Parathyroid adenoma (tissue), 2 donors: ENCODE data around the gene GBP1.
"Not testable (repeated sequence)": the region's sequence is repeated elsewhere in the genome, so short reads cannot be mapped to it uniquely, and the experiment has no call there.

ENCODE experiments used
- H2AFZ ChIP-seq: fragments of 300-600 bp; sonication (generic); one replicate; pipeline ENCODE4 v1.7.0; 2017; ENCODE audit warnings: antibody characterized with exemption, mild to moderate bottlenecking
- H3K27ac ChIP-seq: fragments of 300-600 bp; sonication (generic); one replicate; pipeline ENCODE4 v1.7.0; 2017
- H3K27me3 ChIP-seq: fragments of 300-600 bp; sonication (generic); one replicate; pipeline ENCODE4 v1.7.0; 2017; ENCODE audit warnings: low read length; ENCODE audit not compliant: control insufficient read depth, insufficient read depth
- H3K36me3 ChIP-seq: fragments of 300-600 bp; sonication (generic); one replicate; pipeline ENCODE4 v1.7.0; 2017; ENCODE audit warnings: low read length; ENCODE audit not compliant: control insufficient read depth, insufficient read depth
- H3K4me1 ChIP-seq: fragments of 300-600 bp; sonication (generic); one replicate; pipeline ENCODE4 v1.7.0; 2017; ENCODE audit warnings: control low read depth
- H3K4me2 ChIP-seq: fragments of 300-600 bp; sonication (generic); one replicate; pipeline ENCODE4 v1.7.0; 2017; ENCODE audit warnings: low read length
- H3K4me3 ChIP-seq: fragments of 300-600 bp; sonication (generic); one replicate; pipeline ENCODE4 v1.7.0; 2017; ENCODE audit warnings: low read depth, low read length
- H3K79me2 ChIP-seq: fragments of 300-600 bp; sonication (generic); one replicate; pipeline ENCODE4 v1.7.0; 2017; ENCODE audit warnings: control low read depth
- H3K9ac ChIP-seq: fragments of 300-600 bp; sonication (generic); one replicate; pipeline ENCODE4 v1.7.0; 2017; ENCODE audit warnings: mild to moderate bottlenecking
- H3K9me3 ChIP-seq: fragments of 300-600 bp; sonication (generic); one replicate; pipeline ENCODE4 v1.7.0; 2017; ENCODE audit warnings: low read length; ENCODE audit not compliant: control insufficient read depth
- TF ChIP-seq, protein P1 (sequence below): fragments of 300-600 bp; sonication (generic); IDR thresholded peaks from one replicate; pipeline ENCODE4 v1.7.0; 2017; ENCODE audit warnings: antibody characterized with exemption, mild to moderate bottlenecking
- donor health status: primary hyperparathyroidism.

GBP1 gene

DNA sequence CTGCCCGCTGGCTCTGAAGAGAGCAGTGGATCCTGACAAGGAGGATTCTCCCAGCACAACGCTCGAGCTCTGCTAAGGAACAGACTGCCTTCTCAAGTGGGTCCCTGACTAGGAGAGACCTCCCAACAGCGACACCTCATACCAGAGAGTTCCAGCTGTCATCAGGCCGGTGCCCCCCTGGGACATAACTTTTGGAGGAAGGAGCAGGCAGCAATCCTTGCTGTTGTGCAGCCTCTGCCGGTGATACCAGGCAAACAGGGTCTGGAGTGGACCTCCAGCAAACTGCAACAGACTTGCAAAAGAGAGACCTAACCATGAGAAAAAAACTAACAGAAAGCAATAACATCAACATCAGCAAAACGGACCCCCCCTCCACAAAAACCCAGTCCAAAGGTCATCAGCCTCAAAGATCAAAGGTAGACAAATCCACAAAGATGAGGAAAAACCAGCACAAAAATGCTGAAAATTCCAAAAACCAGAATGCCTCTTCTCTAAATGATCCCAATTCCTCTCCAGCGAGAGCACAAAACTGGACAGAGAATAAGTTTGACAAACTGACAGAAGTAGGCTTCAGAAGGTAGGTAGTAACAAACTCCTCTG lies 7.6 kb upstream of the GBP1 start:
- TF ChIP-seq, protein P1, sequence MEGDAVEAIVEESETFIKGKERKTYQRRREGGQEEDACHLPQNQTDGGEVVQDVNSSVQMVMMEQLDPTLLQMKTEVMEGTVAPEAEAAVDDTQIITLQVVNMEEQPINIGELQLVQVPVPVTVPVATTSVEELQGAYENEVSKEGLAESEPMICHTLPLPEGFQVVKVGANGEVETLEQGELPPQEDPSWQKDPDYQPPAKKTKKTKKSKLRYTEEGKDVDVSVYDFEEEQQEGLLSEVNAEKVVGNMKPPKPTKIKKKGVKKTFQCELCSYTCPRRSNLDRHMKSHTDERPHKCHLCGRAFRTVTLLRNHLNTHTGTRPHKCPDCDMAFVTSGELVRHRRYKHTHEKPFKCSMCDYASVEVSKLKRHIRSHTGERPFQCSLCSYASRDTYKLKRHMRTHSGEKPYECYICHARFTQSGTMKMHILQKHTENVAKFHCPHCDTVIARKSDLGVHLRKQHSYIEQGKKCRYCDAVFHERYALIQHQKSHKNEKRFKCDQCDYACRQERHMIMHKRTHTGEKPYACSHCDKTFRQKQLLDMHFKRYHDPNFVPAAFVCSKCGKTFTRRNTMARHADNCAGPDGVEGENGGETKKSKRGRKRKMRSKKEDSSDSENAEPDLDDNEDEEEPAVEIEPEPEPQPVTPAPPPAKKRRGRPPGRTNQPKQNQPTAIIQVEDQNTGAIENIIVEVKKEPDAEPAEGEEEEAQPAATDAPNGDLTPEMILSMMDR = peak; percentile 19
- H3K36me3 ChIP-seq = not testable (repeated sequence)

DNA sequence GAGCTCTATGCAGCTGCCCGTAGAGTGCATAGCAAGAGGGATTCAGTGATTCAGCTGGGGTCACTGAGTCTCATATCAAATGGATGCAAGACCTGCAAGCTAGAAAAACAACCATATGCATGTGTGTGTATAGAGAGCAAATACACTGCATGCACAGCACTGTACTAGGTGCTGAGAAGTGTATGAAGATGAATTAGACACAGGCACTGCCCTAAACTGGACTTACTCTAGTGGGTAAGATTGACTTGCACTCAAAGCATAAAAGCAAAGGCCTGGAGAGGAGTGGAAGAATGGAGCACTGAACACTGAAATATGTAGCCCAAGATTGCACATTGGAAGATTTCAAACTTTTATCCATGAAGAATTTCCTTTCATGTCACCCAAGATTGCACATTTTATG lies 5.5 kb upstream of the GBP1 start:
- Histone ChIP-seq H3K79me2 (no peaks in the 10 kb centered on the region), H3K4me1 (peaks cover 4% of the 10 kb centered on the region), H3K9me3 (no peaks in the 10 kb centered on the region), H3K9ac (no peak overlapping the region), H3K27ac (no peak overlapping the region), H3K27me3 (no peaks in the 10 kb centered on the region), H3K4me2 (no peak overlapping the region), H2AFZ (peak overlapping the region; percentile 44), H3K36me3 (no peaks in the 10 kb centered on the region), H3K4me3 (no peak overlapping the region)
- TF ChIP-seq, protein P1 = no peak

More for the DNA sequence above, 7.6 kb upstream of the GBP1 start:
- H3K79me2 ChIP-seq, H3K4me1 ChIP-seq, H3K9me3 ChIP-seq, H3K27ac ChIP-seq, H3K4me3 ChIP-seq, H3K4me2 ChIP-seq, H3K9ac ChIP-seq, H3K27me3 ChIP-seq: not testable (repeated sequence)
- H2AFZ ChIP-seq = peak overlapping the region; percentile 42

DNA sequence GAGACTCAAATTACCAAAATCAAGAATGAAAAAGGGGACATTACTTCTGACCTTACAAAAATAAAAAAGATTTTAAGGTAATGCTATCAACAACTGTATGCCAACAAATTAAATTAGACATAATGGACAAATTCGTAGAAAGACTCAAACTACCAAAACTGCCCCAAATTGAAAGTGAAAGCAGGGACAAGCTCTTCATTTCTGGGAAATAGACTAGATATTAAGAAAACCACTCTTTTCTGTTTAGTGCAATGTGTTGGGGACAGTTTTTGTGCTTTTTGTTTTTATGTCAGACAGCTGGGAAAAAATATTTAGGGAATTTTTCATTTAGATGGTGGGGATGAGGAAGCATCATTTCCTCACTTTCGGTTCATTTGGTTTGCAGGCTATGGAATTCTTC lies 4.9 kb upstream of the GBP1 start:
- no peaks in the 10 kb centered on the region for H3K79me2 ChIP-seq
- H3K9me3 ChIP-seq = no peaks in the 10 kb centered on the region
- peaks cover 5% of the 10 kb centered on the region for H3K4me1 ChIP-seq
- TF ChIP-seq, protein P1 = no peak
- no peak overlapping the region for H3K9ac ChIP-seq
- no peak overlapping the region for H3K4me2 ChIP-seq
- no peaks in the 10 kb centered on the region for H3K27me3 ChIP-seq
- peak overlapping the region; percentile 48 for H3K27ac ChIP-seq
- H3K36me3 ChIP-seq = no peaks in the 10 kb centered on the region
- peak overlapping the region; percentile 19 for H3K4me3 ChIP-seq
- peak overlapping the region; percentile 61 for H2AFZ ChIP-seq

DNA sequence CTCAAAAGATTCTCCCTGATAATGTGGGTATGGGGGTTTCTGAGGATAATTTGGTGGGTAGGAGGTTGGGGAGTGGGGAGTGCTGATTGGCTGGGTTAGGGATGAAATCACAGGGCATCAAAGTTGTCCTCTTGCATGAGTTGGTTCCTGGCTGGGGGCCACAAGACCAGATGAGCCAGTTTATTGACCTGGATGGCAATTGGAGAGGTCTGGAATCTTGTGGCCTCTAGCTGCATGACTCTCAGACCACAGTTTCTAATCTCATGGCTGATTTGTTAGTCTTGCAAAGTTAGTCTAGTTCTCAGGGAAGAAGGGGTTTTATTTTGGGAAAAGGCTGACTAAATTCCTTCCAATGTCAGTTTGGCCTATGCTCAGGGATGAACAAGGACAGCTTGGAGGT lies 3.3 kb upstream of the GBP1 start:
- peaks cover 8% of the 10 kb centered on the region for H3K4me1 ChIP-seq
- H3K9me3 ChIP-seq = no peaks in the 10 kb centered on the region
- peak overlapping the region; percentile 53 for H2AFZ ChIP-seq
- H3K36me3 ChIP-seq = no peaks in the 10 kb centered on the region
- peak overlapping the region; percentile 55 for H3K27ac ChIP-seq
- no peaks in the 10 kb centered on the region for H3K79me2 ChIP-seq
- no peak overlapping the region for H3K9ac ChIP-seq
- no peaks in the 10 kb centered on the region for H3K27me3 ChIP-seq
- H3K4me2 ChIP-seq = no peak overlapping the region
- H3K4me3 ChIP-seq = no peak overlapping the region
- TF ChIP-seq, protein P1 = no peak

DNA sequence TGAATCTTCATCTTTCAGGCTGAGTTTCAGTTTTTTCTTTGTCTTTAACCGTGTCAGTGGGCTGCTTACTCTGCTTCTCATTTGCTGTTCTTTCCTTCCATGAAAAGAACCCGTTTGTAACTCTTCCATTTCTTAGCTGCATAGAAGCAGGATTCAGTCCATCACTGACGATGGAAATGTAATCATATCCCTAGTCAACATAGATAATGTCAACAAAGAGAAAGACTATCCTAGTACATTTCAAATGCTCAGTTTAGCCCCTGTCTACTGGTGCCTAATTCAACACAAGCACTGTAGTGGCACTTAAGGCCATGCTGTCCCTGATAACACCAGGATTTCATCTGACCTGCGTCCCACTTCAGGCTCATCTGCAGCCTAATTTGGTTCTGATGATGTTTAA lies 376 bp downstream of the GBP1 start:
- TF ChIP-seq, protein P1 = no peak
- peaks cover 9% of the 10 kb centered on the region for H3K4me1 ChIP-seq
- no peaks in the 10 kb centered on the region for H3K27me3 ChIP-seq
- no peaks in the 10 kb centered on the region for H3K79me2 ChIP-seq
- H3K9ac ChIP-seq = peak overlapping the region; percentile 40
- H3K4me2 ChIP-seq = peak overlapping the region; percentile 75
- H3K9me3 ChIP-seq = no peaks in the 10 kb centered on the region
- H3K4me3 ChIP-seq = peak overlapping the region; percentile 70
- peak overlapping the region; percentile 30 for H2AFZ ChIP-seq
- peak overlapping the region; percentile 98 for H3K27ac ChIP-seq
- H3K36me3 ChIP-seq = no peaks in the 10 kb centered on the region
